Uterus (tissue), 2 donors: ENCODE measurements around the gene PIK3C2G.

ENCODE experiments used
- CTCF ChIP-seq, 4 experiments: fragments of 200-600 bp in 2 of 4; fragments of 450-650 bp in 2 of 4; sonication (generic) in 2 of 4; IDR thresholded peaks; one replicate each; pipeline ENCODE4 v1.5.1; 2016 to 2019; ENCODE audit warnings: antibody characterized with exemption in 4 of 4, mild to moderate bottlenecking in 2 of 4, moderate library complexity in 1 of 4
- POLR2A ChIP-seq, 2 donors: fragments of 450-650 bp; IDR thresholded peaks; one replicate each; pipeline ENCODE4 v1.6.1; 2016; ENCODE audit warnings: antibody characterized with exemption in 2 of 2, mild to moderate bottlenecking in 1 of 2, moderate library complexity in 1 of 2

GRCh38 chr12:18651525-18651924 is 390.2 kb downstream of the PIK3C2G start:
- TF ChIP-seq CTCF (IDR thresholded peaks at IDR 0.05) (no peak), POLR2A (IDR thresholded peaks at IDR 0.05) (no peak)
